Activated CD4-positive, alpha-beta T cell treated with anti-CD3 and anti-CD28 coated beads, Interleukin-2, amount 50 U/mL, for 48 hours (primary cell): ENCODE measurements around the gene MAP4K5.
"Not testable (repeated sequence)": the region's sequence is repeated elsewhere in the genome, so short reads cannot be mapped to it uniquely, and the experiment has no call there.

Experiments
- DNase-seq, 2 experiments: peaks; one replicate each; pipeline ENCODE4 v3.0.0-alpha.2; 2020

Gene MAP4K5

DNA sequence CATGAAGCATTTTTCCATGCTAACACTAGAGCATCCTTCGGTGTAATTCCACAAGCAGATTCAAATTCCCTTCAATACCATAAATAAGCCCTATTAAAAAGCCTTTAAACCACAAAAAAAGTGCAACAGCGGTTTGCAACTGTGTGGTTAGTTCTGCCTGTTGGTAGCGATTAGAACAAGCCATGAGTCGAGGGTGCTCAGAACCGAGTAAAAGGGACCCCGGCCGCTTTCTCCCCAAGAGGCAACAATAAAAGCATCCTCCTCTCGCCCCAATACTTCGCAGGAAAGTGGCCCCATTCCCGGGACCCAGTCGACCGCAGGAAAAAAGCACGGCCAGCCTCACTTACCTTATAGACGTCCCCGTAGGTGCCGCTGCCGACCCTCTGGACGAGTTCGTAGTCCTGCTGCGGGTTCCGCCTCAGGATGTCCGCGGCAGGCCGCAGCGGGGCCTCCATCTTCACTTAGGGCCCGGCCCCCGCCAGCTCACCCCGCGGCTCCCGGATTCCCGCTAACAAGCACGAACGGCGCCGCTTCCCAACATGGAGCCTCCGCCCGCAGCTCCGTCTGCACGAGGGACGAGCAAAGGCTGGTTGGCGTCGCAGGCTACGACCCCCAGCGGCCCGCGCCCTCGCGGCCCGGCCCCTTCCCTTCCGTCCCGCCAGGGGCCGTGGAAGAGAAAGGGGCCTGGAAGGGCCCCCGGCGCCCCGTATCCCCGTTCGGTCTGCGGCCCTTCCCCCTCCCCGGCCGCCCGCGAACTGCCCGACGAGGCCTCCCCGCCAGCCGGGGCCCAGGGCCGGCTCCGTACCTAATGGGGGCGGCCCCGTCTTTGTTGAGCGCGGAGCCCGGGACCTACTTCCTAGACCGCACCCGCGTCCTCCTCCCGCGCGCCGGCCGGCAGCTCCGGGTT, 521 bp downstream of the MAP4K5 start:
- DNase-seq: peak; percentile 29 to 45

GRCh38 chr14:50530794-50531365, 1.5 kb downstream of the MAP4K5 start:
- no peak for DNase-seq

DNA sequence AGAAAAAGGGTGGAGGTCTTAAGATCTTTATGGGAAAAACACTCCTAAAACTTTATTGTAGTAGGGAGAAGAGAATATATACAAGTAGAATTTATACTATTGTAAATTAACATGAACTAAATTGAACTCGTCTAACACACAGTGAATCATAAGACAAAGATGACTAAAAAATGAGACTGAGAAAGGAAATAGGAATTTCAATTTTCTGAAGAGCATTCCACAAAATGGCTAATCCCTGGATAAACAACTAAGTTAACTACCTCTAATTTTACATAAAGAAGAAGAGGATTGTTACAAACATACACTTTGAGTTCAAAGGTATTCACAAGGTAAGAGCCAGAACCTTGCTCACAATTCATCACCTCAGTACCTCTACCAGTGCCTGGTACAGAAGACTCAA, 2.0 kb downstream of the MAP4K5 start:
- DNase-seq: no peak

DNA sequence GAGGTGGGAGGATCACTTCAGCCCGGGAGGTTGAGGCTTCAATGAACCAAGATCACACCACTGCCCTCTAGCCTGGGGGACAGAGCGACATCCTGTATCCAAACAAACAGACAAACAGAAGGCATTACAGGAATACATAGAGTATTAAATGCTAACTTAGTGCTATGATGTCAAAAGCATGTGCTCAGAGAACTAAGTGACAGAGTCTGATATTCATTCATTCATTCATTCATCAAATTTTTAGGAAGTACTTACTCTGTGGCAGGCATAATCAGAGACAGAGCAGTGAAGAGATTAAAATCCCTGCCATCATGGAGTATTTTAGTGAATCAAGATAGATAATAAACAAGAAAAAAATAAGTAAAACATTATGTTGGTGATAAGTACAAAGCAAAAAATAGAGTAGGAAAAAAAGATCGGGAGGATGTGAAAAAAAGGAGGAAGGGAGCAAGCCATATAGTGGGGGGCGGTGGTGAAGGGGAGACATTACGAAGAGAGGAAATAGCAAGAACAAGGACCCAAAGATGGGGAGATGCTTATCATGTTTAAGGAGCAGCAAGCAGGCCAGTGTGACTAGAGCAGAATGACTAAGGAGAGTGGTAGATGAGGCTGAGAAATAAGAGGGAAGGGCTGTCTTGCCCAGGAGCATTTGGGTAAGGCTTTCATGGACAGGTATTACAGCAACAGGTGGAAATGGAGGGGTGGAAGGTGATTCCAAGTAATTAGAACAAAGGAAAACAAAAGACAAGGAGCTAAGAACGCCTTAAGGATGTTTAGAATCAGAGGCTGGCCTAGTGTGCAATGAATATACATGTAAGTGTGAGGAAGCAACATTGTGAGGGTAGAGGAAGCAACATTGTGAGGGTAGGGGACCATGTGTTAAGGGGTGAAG, 2.8 kb downstream of the MAP4K5 start:
- DNase-seq: no peak

DNA sequence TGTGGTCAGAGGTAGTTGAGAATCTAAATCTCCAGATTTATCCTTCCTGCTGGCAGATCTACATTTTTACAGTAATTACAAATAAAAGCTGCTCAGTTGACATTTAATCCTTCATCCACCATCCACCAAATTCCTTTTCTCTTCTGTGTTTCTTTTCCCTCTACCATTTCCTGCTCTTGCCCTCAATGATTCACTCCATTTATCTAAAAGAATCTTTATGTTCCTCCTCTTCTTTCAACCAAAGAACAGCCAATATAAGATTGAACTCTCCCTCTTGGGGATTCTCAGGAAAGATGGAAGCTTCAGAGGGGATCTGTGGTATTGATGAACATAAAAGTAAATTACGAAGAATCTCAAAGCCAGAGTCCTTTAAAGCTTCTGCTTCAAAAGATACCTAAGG, 4.4 kb downstream of the MAP4K5 start:
- DNase-seq: no peak

- DNase-seq: no peak
Measured at GRCh38 chr14:50524731-50525515, 7.4 kb downstream of the MAP4K5 start.

DNA sequence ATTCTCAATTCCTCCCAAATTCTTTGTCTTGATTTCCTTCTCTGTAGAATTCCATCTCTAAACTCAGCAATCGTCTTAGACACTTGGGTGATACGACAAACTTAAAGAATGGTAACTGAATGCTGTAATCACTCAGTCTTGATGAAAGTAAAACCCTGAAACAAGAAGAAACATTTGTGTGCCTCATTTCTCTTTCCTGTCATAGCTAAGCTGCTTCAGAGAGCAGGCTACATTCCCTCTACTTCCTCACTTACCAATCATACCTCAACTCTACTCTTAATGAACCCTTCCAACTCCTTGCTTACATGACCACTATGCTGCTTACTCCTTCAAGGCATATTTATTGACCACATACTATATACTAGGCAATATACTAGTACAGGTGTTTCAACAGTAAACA, 8.3 kb downstream of the MAP4K5 start:
- DNase-seq: no peak

DNA sequence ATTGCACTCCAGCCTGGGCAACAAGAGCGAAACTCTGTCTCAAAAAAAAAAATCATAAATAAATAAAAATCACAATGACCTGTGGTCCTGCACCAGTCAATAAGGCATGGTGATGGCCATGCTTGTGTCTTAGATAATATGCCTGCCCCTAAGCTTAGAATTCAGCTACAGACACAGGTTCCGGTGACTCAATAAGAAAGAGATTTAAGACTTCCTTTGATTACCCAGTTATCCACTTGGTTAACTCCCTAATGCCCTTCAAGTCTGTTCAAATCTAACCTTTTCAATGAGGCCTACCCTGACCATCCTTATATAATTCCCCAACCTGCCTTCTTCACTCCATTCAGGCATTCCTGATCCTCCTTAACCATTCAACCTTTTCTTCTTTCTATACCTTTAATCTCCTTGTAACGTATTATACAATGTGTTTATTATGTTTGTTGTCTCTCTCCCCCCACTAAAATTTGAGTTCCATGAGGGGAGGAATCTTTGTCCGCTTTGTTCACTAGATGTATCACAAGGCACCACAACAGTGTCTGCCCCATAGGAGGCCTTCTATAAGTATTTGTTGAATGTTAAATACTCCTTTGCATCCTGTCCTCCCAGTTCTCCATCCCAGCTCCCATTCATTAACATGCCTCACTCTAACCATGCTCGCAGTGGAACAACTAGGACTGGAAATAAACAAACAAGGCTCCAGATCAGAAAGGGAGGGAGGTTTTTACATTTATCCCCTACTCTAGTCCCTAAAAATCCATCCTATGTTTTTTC, 8.9 kb downstream of the MAP4K5 start:
- no peak for DNase-seq

GRCh38 chr14:50521912-50522341, 10.4 kb downstream of the MAP4K5 start:
- no peak for DNase-seq

- DNase-seq: peak; percentile 68 to 72
Measured at GRCh38 chr14:50520947-50521815, 11.2 kb downstream of the MAP4K5 start.

DNA sequence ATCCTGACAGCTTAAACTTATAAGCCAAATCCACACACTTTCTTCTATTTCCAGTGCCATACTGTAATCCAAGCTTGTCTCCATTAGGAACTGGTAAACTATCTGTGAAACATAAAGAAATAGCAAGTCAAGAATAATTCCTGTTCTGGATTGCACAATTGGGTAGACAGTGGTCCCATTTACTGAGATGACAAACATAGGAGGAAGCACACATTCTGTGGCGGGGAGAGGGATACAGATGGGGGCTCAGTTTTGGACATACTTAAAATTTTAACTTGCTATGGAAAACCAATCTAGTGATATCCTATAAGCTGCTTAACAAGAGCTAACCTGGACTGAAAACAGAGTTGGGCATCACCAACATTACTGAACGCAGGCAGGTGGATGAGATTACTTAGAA, 16.3 kb downstream of the MAP4K5 start:
- DNase-seq: no peak

GRCh38 chr14:50512463-50512862, 19.9 kb downstream of the MAP4K5 start:
- no peak for DNase-seq

- no peak for DNase-seq
Measured at GRCh38 chr14:50510157-50510556, 22.2 kb downstream of the MAP4K5 start.

GRCh38 chr14:50507078-50507477, 25.3 kb downstream of the MAP4K5 start:
- DNase-seq: not testable (repeated sequence)

DNA sequence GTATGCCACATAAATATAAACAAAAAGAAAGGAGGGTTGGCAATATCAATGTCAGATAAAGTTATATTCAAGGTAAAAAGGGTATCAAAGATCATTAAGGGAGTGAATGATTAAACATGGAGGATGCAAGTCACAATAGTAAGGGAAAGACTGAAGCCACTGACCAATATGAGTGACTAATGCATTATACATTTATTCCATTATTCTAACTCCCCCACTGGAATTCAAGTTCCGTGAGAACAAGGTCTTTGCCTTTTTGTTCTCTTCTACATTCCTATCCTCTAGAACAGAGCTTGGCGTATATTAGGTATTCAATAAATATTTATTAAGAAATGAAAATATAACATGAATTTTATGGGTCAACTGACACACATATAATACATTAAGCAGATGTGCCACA, 30.7 kb downstream of the MAP4K5 start:
- DNase-seq: no peak

DNA sequence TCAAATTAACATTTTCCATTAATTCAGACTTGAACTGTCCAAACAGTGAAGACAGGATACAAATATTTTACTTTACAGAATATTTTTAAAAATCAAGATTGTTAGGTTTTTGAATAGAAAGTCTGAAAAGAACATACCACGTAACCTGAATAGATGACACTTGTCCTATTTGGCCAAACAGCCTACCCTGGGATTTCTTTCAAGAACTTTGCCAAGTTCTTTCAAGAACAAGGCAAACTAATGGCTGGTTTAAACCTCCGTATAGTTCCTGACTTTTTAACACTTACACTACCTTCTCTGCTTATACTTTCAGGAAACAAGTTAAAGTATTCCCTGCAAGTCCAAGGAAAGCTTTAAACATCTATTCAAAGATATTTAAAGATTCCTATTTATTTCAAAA, 35.0 kb downstream of the MAP4K5 start:
- DNase-seq: no peak

DNA sequence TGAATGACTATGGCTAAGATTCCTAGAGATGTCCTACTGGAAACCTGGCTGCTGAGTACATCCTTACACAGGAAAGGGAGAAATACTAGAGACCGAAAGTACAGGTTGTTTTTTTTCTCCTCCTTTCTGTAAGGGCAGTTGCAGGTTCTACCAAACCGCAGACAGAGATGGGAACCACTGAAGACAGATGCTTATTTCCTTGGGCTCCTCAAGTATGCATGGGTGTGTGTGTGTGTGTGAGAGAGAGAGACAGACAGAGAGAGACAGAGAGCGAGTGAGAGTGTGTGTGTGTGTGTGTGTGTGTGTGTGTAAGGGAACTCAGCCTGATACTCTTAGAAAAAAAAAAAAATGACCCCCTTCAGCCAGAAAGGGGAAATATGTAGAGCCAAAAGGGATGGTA, 42.5 kb downstream of the MAP4K5 start:
- no peak for DNase-seq

- no peak for DNase-seq
Measured at GRCh38 chr14:50488521-50488920, 43.8 kb downstream of the MAP4K5 start.

DNA sequence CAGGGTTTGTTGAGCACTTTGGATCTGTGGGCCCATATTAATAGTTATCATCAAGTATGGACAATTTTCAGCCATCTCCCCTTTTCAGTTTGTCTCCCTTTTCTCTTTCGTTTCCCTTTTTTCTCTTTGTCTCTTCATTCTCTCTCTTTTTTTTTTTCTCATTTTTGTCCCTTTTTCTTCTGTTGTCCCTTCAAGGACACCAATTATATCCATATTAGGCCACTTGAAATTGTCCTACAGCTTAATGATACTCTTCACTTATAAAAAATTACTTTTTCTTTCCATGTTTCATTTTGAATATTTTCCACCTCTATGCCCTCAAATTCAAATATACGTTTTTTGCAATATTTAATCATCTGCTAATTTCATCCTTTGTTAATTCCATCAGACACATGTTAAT, 53.3 kb downstream of the MAP4K5 start:
- no peak for DNase-seq

GRCh38 chr14:50477760-50478159, 54.6 kb downstream of the MAP4K5 start:
- no peak for DNase-seq

DNA sequence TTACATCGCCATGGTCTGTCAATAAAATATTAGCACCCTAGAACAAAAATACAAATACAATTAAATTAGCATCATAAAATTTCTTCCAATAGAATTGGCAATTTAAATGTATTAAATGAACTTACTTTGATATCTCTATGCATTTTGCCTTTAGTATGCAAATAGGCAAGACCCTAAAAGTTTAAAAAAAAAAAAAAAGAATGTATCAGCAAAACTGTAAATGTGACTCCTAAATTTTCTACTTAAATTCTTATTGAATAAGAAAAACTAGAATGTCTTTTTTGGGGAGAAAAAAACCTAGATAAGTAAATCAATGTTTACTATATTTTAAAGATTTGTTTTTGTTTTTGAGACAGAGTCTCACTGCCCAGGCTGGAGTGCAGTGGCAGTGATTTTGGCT, 56.2 kb downstream of the MAP4K5 start:
- DNase-seq: no peak
